ENCODE measurements around the gene FHL3.

The FHL3 gene

DNA sequence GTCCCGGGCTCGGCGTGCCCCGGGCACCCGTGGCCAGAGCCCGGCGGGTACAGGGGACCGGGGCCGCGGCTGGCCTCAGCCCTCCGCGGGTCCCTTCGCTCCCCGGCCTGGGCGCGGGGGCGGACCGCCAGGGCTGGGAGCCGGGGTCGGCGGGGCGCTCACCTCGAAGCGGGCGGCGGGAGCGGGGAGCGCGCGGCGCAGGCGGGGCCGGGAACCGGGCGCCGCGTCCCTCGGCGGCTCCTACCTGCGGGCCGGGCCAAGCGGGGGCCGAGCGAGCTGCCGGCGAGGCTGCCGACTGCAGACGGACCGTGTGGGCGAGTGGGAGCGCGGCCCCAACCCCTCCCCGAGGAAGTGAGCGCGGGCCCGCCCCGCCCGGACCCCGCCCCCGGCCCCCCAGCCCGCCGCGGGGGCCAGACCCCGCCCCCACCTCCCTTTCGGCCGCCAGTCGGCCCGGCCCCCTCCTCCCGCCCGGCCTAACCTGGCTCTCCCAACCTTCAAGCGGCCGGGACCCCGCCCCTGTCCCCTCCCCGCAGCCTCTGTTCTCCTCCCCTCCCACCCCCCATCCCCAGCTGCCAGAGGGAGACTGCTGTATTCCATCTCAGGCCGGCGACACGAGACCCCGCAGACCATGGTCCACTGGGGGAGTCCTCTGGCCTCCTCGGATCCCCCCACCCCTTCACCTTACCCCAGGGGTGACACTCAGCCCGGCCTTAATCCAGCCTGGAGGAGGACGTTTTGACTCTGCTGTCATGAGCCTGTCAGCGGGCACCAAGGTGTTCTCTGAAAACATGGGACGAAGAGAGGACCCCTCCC is at the start of gene FHL3:
Gene FHL3 (minus strand): TSS at position 320 of the 813 bp plus-strand sequence. CDS start 6,102 bp downstream, outside the sequence.
- H3K27ac ChIP-seq = peak within 1 kb of the TSS; percentile 18
- no peak for DNase-seq
- peak within 1 kb of the TSS; percentile 95 for H3K4me3 ChIP-seq (ENCODE audit: low read depth, low read length)
- peaks cover 3% of the 10 kb centered on the region for H3K36me3 ChIP-seq (replicated peaks)
- no peaks in the 10 kb centered on the region for H3K27me3 ChIP-seq (replicated peaks)
- TF ChIP-seq, protein P1, sequence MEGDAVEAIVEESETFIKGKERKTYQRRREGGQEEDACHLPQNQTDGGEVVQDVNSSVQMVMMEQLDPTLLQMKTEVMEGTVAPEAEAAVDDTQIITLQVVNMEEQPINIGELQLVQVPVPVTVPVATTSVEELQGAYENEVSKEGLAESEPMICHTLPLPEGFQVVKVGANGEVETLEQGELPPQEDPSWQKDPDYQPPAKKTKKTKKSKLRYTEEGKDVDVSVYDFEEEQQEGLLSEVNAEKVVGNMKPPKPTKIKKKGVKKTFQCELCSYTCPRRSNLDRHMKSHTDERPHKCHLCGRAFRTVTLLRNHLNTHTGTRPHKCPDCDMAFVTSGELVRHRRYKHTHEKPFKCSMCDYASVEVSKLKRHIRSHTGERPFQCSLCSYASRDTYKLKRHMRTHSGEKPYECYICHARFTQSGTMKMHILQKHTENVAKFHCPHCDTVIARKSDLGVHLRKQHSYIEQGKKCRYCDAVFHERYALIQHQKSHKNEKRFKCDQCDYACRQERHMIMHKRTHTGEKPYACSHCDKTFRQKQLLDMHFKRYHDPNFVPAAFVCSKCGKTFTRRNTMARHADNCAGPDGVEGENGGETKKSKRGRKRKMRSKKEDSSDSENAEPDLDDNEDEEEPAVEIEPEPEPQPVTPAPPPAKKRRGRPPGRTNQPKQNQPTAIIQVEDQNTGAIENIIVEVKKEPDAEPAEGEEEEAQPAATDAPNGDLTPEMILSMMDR (IDR thresholded peaks at IDR 0.05; ENCODE audit: low read depth, low read length, missing control alignments) = no peak
- in situ Hi-C loops (cut with HindIII; ENCODE audit: low pct_ligation_motif_present, low sequenced_read_pairs) = no loop called here

- no peak for DNase-seq
- TF ChIP-seq, protein P1 (IDR thresholded peaks at IDR 0.05; ENCODE audit: low read depth, low read length, missing control alignments) = no peak
- Histone ChIP-seq H3K27ac (no peak overlapping the region), H3K4me3 (ENCODE audit: low read depth, low read length) (no peak overlapping the region), H3K27me3 (replicated peaks) (no peaks in the 10 kb centered on the region), H3K36me3 (replicated peaks) (no peaks in the 10 kb centered on the region)
- in situ Hi-C loops (cut with HindIII; ENCODE audit: low pct_ligation_motif_present, low sequenced_read_pairs) = no loop called here
Observed at GRCh38 chr1:38053416-38054091, 48.2 kb upstream of the FHL3 start.

- Histone ChIP-seq H3K27me3 (replicated peaks) (peaks cover 5% of the 10 kb centered on the region), H3K4me3 (ENCODE audit: low read depth, low read length) (no peak overlapping the region), H3K27ac (no peak overlapping the region), H3K36me3 (replicated peaks) (no peaks in the 10 kb centered on the region)
- TF ChIP-seq, protein P1 (IDR thresholded peaks at IDR 0.05; ENCODE audit: low read depth, low read length, missing control alignments) = no peak
- in situ Hi-C loops (cut with HindIII; ENCODE audit: low pct_ligation_motif_present, low sequenced_read_pairs) = no loop called here
- DNase-seq = no peak
Observed at GRCh38 chr1:38052750-38053415, 47.6 kb upstream of the FHL3 start.

DNA sequence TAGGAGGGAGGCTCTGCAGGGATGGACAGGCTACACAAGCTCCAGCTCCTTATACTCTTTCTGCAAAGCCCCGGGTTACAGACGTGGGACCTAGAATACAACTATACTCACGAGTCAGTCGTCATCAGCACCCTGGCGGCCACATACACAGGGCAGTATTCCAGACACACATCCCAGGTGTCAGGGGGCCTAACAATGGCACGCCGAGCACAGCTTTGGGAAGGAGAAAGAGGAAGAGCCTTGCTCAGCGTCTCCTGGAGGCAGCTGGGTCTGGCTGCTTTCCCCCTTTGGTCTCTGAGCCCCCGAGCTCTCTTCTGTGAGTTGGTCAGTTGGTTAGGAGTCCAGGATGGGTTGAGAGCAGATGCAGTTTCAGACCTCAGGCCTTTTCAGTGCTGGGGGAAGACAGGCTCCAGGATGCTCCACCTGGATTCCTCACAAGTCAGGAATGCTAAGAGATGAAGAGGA is 45.8 kb upstream of the FHL3 start:
- Histone ChIP-seq H3K27ac (no peak overlapping the region), H3K27me3 (replicated peaks) (peaks cover 13% of the 10 kb centered on the region), H3K36me3 (replicated peaks) (no peaks in the 10 kb centered on the region), H3K4me3 (ENCODE audit: low read depth, low read length) (no peak overlapping the region)
- in situ Hi-C loops (cut with HindIII; ENCODE audit: low pct_ligation_motif_present, low sequenced_read_pairs) = no loop called here
- TF ChIP-seq, protein P1 (IDR thresholded peaks at IDR 0.05; ENCODE audit: low read depth, low read length, missing control alignments) = peak; percentile 6
- DNase-seq = no peak

GRCh38 chr1:38050397-38051078 is 45.2 kb upstream of the FHL3 start:
- TF ChIP-seq, protein P1 (IDR thresholded peaks at IDR 0.05; ENCODE audit: low read depth, low read length, missing control alignments) = no peak
- Histone ChIP-seq H3K36me3 (replicated peaks) (no peaks in the 10 kb centered on the region), H3K27me3 (replicated peaks) (peaks cover 17% of the 10 kb centered on the region), H3K4me3 (ENCODE audit: low read depth, low read length) (no peak overlapping the region), H3K27ac (no peak overlapping the region)
- in situ Hi-C loops (cut with HindIII; ENCODE audit: low pct_ligation_motif_present, low sequenced_read_pairs) = no loop called here
- no peak for DNase-seq
